ENCODE data around the gene TXNRD2.

TXNRD2 gene

DNA sequence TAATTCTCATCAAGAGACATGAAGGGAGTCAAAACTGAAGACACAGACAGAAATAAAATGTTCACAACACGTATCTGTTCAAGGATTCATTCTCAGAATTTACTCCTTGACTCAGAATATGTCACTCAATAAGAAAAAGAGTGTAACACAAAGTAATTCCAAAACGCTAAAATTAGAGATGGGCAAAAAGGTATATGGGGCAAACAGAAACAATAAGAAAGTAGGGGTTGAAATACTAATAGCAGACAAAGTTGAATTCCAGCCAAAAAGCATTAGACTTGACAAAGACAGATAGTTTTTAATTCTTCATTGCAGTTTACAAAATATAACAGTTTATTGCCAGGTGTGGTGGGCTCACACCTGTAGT lies 113.6 kb downstream of the TXNRD2 start:
- no peaks in the 10 kb centered on the region for H3K4me1 ChIP-seq (ENCODE audit: insufficient read depth, low read length)
- no peak overlapping the region for H3K27ac ChIP-seq (ENCODE audit: low read depth, low read length)
- no peak overlapping the region for H3K9ac ChIP-seq (ENCODE audit: low read length)
- H3K27me3 ChIP-seq (ENCODE audit: control insufficient read depth in 1 of 2, insufficient read depth in 2 of 2, low read length in 2 of 2) = no peaks in the 10 kb centered on the region
- no peak overlapping the region for H3K4me3 ChIP-seq (ENCODE audit: low read depth in 1 of 2, low read length in 2 of 2)
- H3K36me3 ChIP-seq (ENCODE audit: insufficient read depth, low read length) = no peaks in the 10 kb centered on the region
- H3K9me3 ChIP-seq (ENCODE audit: low read length) = no peaks in the 10 kb centered on the region

DNA sequence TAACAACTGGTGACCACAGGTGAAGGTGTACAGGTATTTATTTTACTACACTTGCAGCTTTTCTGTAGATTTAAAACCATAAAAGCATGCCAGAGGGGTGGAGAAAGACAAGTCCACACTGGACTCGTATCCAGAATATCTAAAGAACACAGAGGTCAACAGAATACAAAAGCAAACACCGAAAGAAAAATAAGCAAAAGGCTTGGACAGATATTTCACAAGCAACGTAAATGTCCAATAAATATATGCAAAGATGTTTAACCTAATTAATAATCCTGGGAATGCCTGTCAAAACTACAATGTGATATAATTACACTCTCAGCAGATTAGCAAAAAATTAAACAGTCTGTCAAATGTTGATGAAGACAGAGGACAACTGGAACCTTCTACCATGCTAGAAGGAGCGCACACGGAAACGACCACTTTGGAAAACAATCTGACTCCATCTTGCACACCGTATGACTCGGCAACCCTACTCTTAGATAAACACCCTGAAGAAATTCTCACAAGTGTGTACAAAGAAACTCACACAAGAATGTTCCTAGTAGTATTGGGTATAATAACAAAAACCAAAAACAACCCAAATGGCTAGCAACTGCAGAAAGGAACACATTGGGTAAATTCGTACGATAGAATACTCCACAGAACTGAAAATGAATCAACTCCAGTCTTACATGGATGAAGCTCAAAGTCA lies 114.1 kb downstream of the TXNRD2 start:
- no peak overlapping the region for H3K4me3 ChIP-seq (ENCODE audit: low read depth in 1 of 2, low read length in 2 of 2)
- H3K36me3 ChIP-seq (ENCODE audit: insufficient read depth, low read length) = no peaks in the 10 kb centered on the region
- H3K9ac ChIP-seq (ENCODE audit: low read length) = no peak overlapping the region
- no peaks in the 10 kb centered on the region for H3K4me1 ChIP-seq (ENCODE audit: insufficient read depth, low read length)
- no peaks in the 10 kb centered on the region for H3K27me3 ChIP-seq (ENCODE audit: control insufficient read depth in 1 of 2, insufficient read depth in 2 of 2, low read length in 2 of 2)
- no peaks in the 10 kb centered on the region for H3K9me3 ChIP-seq (ENCODE audit: low read length)
- no peak overlapping the region for H3K27ac ChIP-seq (ENCODE audit: low read depth, low read length)

DNA sequence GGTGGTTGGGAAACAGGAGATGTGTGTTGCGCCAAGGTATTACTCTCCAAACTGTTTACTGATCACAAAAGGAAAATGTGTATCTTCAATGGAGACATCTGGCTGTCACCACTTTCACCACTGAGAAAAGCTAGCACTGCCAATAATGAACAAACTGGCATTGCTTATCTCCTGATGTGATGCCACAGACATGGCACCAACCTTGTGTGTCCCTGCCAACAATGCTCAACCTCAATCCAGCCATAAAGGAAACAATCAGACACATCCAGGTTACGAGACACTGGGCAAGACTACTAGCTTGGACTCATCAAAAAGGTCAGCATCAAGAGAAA lies 115.0 kb downstream of the TXNRD2 start:
- Histone ChIP-seq H3K9ac (ENCODE audit: low read length) (no peak overlapping the region), H3K4me3 (ENCODE audit: low read depth in 1 of 2, low read length in 2 of 2) (no peak overlapping the region), H3K27me3 (ENCODE audit: control insufficient read depth in 1 of 2, insufficient read depth in 2 of 2, low read length in 2 of 2) (no peaks in the 10 kb centered on the region), H3K4me1 (ENCODE audit: insufficient read depth, low read length) (no peaks in the 10 kb centered on the region), H3K27ac (ENCODE audit: low read depth, low read length) (no peak overlapping the region), H3K36me3 (ENCODE audit: insufficient read depth, low read length) (no peaks in the 10 kb centered on the region), H3K9me3 (ENCODE audit: low read length) (no peaks in the 10 kb centered on the region)

- no peak overlapping the region for H3K4me3 ChIP-seq (ENCODE audit: low read depth in 1 of 2, low read length in 2 of 2)
- H3K27ac ChIP-seq (ENCODE audit: low read depth, low read length) = no peak overlapping the region
- no peaks in the 10 kb centered on the region for H3K36me3 ChIP-seq (ENCODE audit: insufficient read depth, low read length)
- no peaks in the 10 kb centered on the region for H3K27me3 ChIP-seq (ENCODE audit: control insufficient read depth in 1 of 2, insufficient read depth in 2 of 2, low read length in 2 of 2)
- H3K9ac ChIP-seq (ENCODE audit: low read length) = no peak overlapping the region
- no peaks in the 10 kb centered on the region for H3K4me1 ChIP-seq (ENCODE audit: insufficient read depth, low read length)
- no peaks in the 10 kb centered on the region for H3K9me3 ChIP-seq (ENCODE audit: low read length)
Observed at GRCh38 chr22:19825904-19826618, 115.6 kb downstream of the TXNRD2 start.

All from muscle layer of colon (tissue), 2 donors.